OCI-LY7 (cell line): ENCODE data around the gene SNX19. TPM values are rescaled to one million over a fixed set of nuclear protein-coding genes. Genes with fewer than 3 reads are reported as not detected.

Experiments
- BruUV-seq: library from RNA; stranded (reverse); fragments of 400-500 nt; replicated peaks from 2 replicates; lab custom pipeline; 2021; lab: Mats Ljungman, UMichigan
- CTCF ChIA-PET: fragments of 300-600 bp; sonication (Branson Sonifier 250); formaldehyde crosslinking; loops from one replicate; lab custom pipeline; 2022; ENCODE audit warnings: antibody characterized with exemption; ENCODE audit not compliant: unreplicated experiment; lab: Charles Lee
- POLR2A ChIA-PET: fragments of 300-600 bp; sonication (Branson Sonifier 250); formaldehyde crosslinking; loops from one replicate; lab custom pipeline; 2022; ENCODE audit warnings: antibody characterized with exemption; lab: Charles Lee
- DNase-seq: peaks from one replicate; pipeline ENCODE4 v3.0.0-alpha.2; 2015; ENCODE audit warnings: low spot score
- H2AFZ ChIP-seq: fragments of 200-600 bp; sonication (generic), shearing (Covaris generic); 2 replicates; pipeline ENCODE4 v1.6.1; 2014; ENCODE audit warnings: mild to moderate bottlenecking, antibody characterized with exemption, low read length, moderate library complexity
- H3K27ac ChIP-seq: fragments of 200-600 bp; sonication (generic); 2 replicates; pipeline ENCODE4 v1.5.1; 2014; ENCODE audit warnings: mixed run types, low read depth, mild to moderate bottlenecking, moderate library complexity, low read length, inconsistent platforms; ENCODE audit not compliant: poor library complexity, severe bottlenecking
- H3K36me3 ChIP-seq: fragments of 200-600 bp; sonication (generic); 2 replicates; pipeline ENCODE4 v1.6.1; 2014; ENCODE audit warnings: mild to moderate bottlenecking, antibody characterized with exemption, low read length, moderate library complexity, mixed read lengths; ENCODE audit not compliant: insufficient read depth
- H3K4me1 ChIP-seq: fragments of 200-600 bp; sonication (generic); 2 replicates; pipeline ENCODE4 v1.5.1; 2014; ENCODE audit warnings: mild to moderate bottlenecking, low read length; ENCODE audit not compliant: insufficient read depth, poor library complexity, severe bottlenecking
- H3K4me2 ChIP-seq: fragments of 200-600 bp; sonication (generic); 2 replicates; pipeline ENCODE4 v1.6.1; 2014; ENCODE audit warnings: mild to moderate bottlenecking, low read length
- H3K4me3 ChIP-seq: fragments of 200-600 bp; sonication (generic); 2 replicates; pipeline ENCODE4 v1.5.1; 2014; ENCODE audit warnings: mild to moderate bottlenecking, low read depth, low read length; ENCODE audit not compliant: poor library complexity, severe bottlenecking
- H3K79me2 ChIP-seq: fragments of 200-600 bp; sonication (generic); 2 replicates; pipeline ENCODE4 v1.6.1; 2016; ENCODE audit warnings: low read depth, mild to moderate bottlenecking, low read length, moderate library complexity, mixed read lengths; ENCODE audit not compliant: insufficient read depth
- H3K9me2 ChIP-seq: fragments of 200-600 bp; sonication (generic); 2 replicates; pipeline ENCODE4 v1.6.1; 2016; ENCODE audit warnings: mild to moderate bottlenecking, low read length, mixed read lengths; ENCODE audit not compliant: insufficient read depth
- H3K9me3 ChIP-seq: fragments of 200-600 bp; sonication (generic); 2 replicates; pipeline ENCODE4 v1.6.1; 2014; ENCODE audit warnings: mild to moderate bottlenecking, mixed run types, low read length, mixed read lengths
- H4K20me1 ChIP-seq: fragments of 200-600 bp; sonication (generic); 2 replicates; pipeline ENCODE4 v1.6.1; 2014; ENCODE audit warnings: mild to moderate bottlenecking, antibody characterized with exemption, low read length, moderate library complexity, mixed read lengths; ENCODE audit not compliant: insufficient read depth
- EZH2phosphoT487 ChIP-seq: fragments of 200-600 bp; sonication (generic); IDR thresholded peaks from 2 replicates; pipeline ENCODE4 v1.6.1; 2018; ENCODE audit warnings: low read depth, borderline replicate concordance, mild to moderate bottlenecking, mixed run types, antibody characterized with exemption, low read length, moderate library complexity, mixed read lengths
- intact Hi-C: fragments of 100-400 bp; cut with micrococcal nuclease; formaldehyde crosslinking; loops from one replicate; pipeline ENCODE4 v1.10.0; 2022; ENCODE audit not compliant: unreplicated experiment
- total RNA-seq, 2 experiments: library from RNA; depleted of rRNA in 1 of 2; stranded (reverse); fragments of >200 nt in 1 of 2; shearing (Covaris generic) in 1 of 2; gene quantifications; 2 replicates each; pipeline ENCODE4 v1.2.3, GENCODE V29; 2014 to 2022
- TF ChIP-seq, protein P1 (sequence below): fragments of 200-600 bp; sonication (generic); conservative IDR thresholded peaks from 2 replicates; pipeline ENCODE4 v1.5.1; 2014; ENCODE audit warnings: mild to moderate bottlenecking, antibody characterized with exemption, low read length, moderate library complexity, mixed read lengths

Gene SNX19
- total RNA-seq, 2 experiments from 2014 or later: 35.0 to 35.8 TPM

DNA sequence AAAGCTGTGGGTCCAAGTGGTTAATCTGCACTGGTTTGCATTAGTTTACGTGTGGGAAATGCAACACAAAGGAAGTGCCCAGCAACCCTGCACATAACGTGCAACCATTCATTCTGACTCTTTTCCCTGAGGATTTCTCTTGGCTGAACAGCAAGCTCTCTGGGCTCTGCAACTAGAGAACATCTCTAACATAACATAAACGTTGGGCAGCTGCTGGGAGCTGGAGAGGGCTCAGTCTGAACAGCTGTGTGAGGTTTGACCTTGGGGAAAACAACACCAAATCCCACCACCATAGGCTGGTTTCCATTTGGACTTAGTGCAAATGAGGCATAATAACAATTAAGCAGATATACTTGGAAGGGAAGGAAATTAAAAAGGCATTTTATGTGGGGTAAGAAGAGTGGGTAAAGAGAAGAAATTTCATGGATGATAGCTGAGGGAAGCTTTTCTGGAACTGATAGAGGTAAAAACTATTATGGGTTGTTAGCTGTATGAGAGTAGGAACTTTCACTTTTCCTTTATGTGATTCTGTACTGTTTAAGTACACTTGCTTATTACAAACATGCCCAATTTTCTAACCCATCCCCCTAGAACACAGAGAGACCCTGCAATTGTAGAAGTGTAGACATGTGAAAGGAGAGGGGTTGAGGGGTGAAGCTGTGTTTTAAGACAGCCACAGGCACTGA is 76.2 kb downstream of the SNX19 start:
- no peak overlapping the region for H3K4me2 ChIP-seq
- no peak for DNase-seq
- POLR2A ChIA-PET: no interaction called here
- H3K4me1 ChIP-seq: no peaks in the 10 kb centered on the region
- no peaks in the 10 kb centered on the region for H4K20me1 ChIP-seq
- H2AFZ ChIP-seq: no peak overlapping the region
- TF ChIP-seq, protein P1, sequence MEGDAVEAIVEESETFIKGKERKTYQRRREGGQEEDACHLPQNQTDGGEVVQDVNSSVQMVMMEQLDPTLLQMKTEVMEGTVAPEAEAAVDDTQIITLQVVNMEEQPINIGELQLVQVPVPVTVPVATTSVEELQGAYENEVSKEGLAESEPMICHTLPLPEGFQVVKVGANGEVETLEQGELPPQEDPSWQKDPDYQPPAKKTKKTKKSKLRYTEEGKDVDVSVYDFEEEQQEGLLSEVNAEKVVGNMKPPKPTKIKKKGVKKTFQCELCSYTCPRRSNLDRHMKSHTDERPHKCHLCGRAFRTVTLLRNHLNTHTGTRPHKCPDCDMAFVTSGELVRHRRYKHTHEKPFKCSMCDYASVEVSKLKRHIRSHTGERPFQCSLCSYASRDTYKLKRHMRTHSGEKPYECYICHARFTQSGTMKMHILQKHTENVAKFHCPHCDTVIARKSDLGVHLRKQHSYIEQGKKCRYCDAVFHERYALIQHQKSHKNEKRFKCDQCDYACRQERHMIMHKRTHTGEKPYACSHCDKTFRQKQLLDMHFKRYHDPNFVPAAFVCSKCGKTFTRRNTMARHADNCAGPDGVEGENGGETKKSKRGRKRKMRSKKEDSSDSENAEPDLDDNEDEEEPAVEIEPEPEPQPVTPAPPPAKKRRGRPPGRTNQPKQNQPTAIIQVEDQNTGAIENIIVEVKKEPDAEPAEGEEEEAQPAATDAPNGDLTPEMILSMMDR: no peak
- no peak for TF ChIP-seq EZH2phosphoT487
- intact Hi-C loops: no loop called here
- no peak overlapping the region for H3K27ac ChIP-seq
- H3K9me2 ChIP-seq: no peaks in the 10 kb centered on the region
- no peaks in the 10 kb centered on the region for H3K9me3 ChIP-seq
- CTCF ChIA-PET: no interaction called here
- no peak overlapping the region for H3K4me3 ChIP-seq
- no TSS peak for BruUV-seq
- no peaks in the 10 kb centered on the region for H3K79me2 ChIP-seq
- H3K36me3 ChIP-seq: no peaks in the 10 kb centered on the region

DNA sequence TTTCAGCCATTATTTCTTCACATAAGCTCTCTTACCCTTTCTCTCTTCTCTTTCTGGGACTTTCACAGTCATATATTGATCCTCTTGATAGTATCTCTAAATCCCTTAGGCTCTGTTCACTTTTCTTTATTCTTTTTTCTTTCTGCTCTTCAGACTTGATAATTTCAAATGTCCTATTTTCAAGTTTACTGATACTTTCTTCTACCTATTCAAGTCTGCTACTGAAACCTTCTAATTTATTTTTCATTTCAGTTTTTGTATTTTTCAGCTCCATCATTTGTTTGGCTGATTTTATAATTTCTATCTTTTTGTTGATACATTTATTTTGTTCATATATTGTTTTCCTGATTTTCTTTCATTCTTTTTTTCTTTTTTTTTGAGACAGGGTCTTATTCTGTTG is 79.1 kb downstream of the SNX19 start:
- POLR2A ChIA-PET: no interaction called here
- intact Hi-C loops: no loop called here

DNA sequence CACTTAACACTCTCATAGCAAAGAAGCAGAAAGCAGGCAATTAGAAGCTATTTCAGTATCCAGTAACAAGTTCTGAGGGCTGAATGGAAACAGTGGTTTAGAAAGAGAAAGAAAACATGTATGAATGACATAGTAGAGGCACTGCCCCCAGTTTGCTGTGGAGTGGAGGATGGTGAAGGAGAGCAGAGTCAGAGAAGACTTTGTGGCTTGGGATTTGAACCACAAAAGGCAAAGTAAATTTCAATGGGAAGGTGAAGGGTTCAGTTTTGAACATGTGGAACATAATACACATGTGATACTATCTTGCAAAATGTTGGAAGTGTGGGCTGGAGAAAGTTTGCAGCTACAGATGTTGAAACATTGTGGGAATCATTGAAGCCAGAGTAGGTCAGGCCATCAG is 81.4 kb downstream of the SNX19 start:
- Histone ChIP-seq H3K9me2 (no peaks in the 10 kb centered on the region), H3K4me2 (no peak overlapping the region), H3K79me2 (no peaks in the 10 kb centered on the region), H3K4me1 (no peaks in the 10 kb centered on the region), H3K9me3 (no peaks in the 10 kb centered on the region), H3K36me3 (no peaks in the 10 kb centered on the region), H4K20me1 (no peaks in the 10 kb centered on the region), H2AFZ (no peak overlapping the region), H3K27ac (no peak overlapping the region), H3K4me3 (no peak overlapping the region)
- CTCF ChIA-PET: no interaction called here
- DNase-seq: no peak
- intact Hi-C loops: no loop called here
- no TSS peak for BruUV-seq
- no peak for TF ChIP-seq EZH2phosphoT487
- TF ChIP-seq, protein P1: no peak
- POLR2A ChIA-PET: no interaction called here

More for the DNA sequence above, 79.1 kb downstream of the SNX19 start:
- H3K36me3 ChIP-seq: no peaks in the 10 kb centered on the region
- H3K4me3 ChIP-seq: no peak overlapping the region
- BruUV-seq: no TSS peak
- TF ChIP-seq, protein P1: no peak
- TF ChIP-seq EZH2phosphoT487: no peak
- no peak overlapping the region for H3K4me2 ChIP-seq
- H3K4me1 ChIP-seq: no peaks in the 10 kb centered on the region
- no peaks in the 10 kb centered on the region for H4K20me1 ChIP-seq
- H3K9me2 ChIP-seq: no peaks in the 10 kb centered on the region
- no peak overlapping the region for H2AFZ ChIP-seq
- no peaks in the 10 kb centered on the region for H3K9me3 ChIP-seq
- H3K79me2 ChIP-seq: no peaks in the 10 kb centered on the region
- no peak for DNase-seq
- CTCF ChIA-PET: no interaction called here
- H3K27ac ChIP-seq: no peak overlapping the region
